GM12878 (cell line): Measurements from ENCODE around the gene PTPRH. TPM values are rescaled to one million over a fixed set of nuclear protein-coding genes. Genes with fewer than 3 reads are reported as not detected.

Experiments used
- ATAC-seq: fragments of 200-7000 bp; cut with Tn5 transposase; 3 replicates; pipeline ENCODE4 v1.9.1; 2020; ENCODE audit warnings: mild to moderate bottlenecking, moderate library complexity
- BruUV-seq: library from RNA; stranded (reverse); fragments of 400-500 nt; replicated peaks from 2 replicates; lab custom pipeline; 2021; lab: Mats Ljungman, UMichigan
- CTCF ChIA-PET: fragments of 300-600 bp; sonication (Branson Sonifier 250); formaldehyde crosslinking; extraction: SDS; loops from one replicate; lab custom pipeline; 2021; ENCODE audit warnings: inconsistent platforms; lab: Yijun Ruan, JAX
- POLR2A ChIA-PET: fragments of 350-600 bp; formaldehyde crosslinking; extraction: SDS; loops from one replicate; lab custom pipeline; 2021; ENCODE audit warnings: inconsistent platforms; lab: Charles Lee
- RAD21 ChIA-PET: fragments of 300-600 bp; sonication (Branson Sonifier 250); formaldehyde crosslinking; loops from one replicate; lab custom pipeline; 2023; ENCODE audit warnings: antibody characterized with exemption; ENCODE audit not compliant: unreplicated experiment; lab: Charles Lee
- SMC1A ChIA-PET: fragments of 300-600 bp; sonication (Branson Sonifier 250); formaldehyde crosslinking; loops from one replicate; lab custom pipeline; 2023; ENCODE audit not compliant: unreplicated experiment, uncharacterized antibody; lab: Charles Lee
- DNase-seq: peaks from one replicate; pipeline ENCODE4 v3.0.0-alpha.2; 2011; ENCODE audit warnings: low read depth, low spot score
- FAIRE-seq: peaks from 3 replicates; lab custom pipeline; 2011; peaks lifted over from hg19 to GRCh38; lab: Jason Lieb, UNC
- H2AFZ ChIP-seq: 2 replicates; pipeline ENCODE4 v1.6.0; 2011; ENCODE audit warnings: low read depth, low read length, control low read depth; ENCODE audit not compliant: control insufficient read depth
- H3K27ac ChIP-seq: 2 replicates; pipeline ENCODE4 v1.5.1; 2011; ENCODE audit warnings: control low read depth; ENCODE audit not compliant: control insufficient read depth, insufficient read depth
- H3K27me3 ChIP-seq, 2 experiments: replicated peaks in 1 of 2; 2 replicates each; pipeline versions ENCODE4 v1.6.0 to v1.6.1; 2011; ENCODE audit warnings: low read length in 1 of 2; ENCODE audit not compliant: control insufficient read depth in 2 of 2, insufficient read depth in 2 of 2
- H3K36me3 ChIP-seq, 2 experiments: 2 replicates each; pipeline ENCODE4 v1.5.1; 2011; ENCODE audit warnings: low read length in 1 of 2; ENCODE audit not compliant: control insufficient read depth in 2 of 2, insufficient read depth in 2 of 2
- H3K4me1 ChIP-seq: 2 replicates; pipeline ENCODE4 v1.6.1; 2011; ENCODE audit warnings: mild to moderate bottlenecking, low read length, moderate library complexity, mixed read lengths; ENCODE audit not compliant: control insufficient read depth, insufficient read depth
- H3K4me2 ChIP-seq: 2 replicates; pipeline ENCODE4 v1.6.0; 2011; ENCODE audit warnings: control low read depth; ENCODE audit not compliant: control insufficient read depth, insufficient read depth
- H3K4me3 ChIP-seq: fragments of 200-600 bp; sonication (generic); 2 replicates; pipeline ENCODE4 v1.5.1; 2016
- H3K79me2 ChIP-seq: 2 replicates; pipeline ENCODE4 v1.6.0; 2011; ENCODE audit warnings: low read length; ENCODE audit not compliant: control insufficient read depth, insufficient read depth
- H3K9ac ChIP-seq: 2 replicates; pipeline ENCODE4 v1.8.0; 2011; ENCODE audit warnings: low read length, control low read depth, mixed read lengths; ENCODE audit not compliant: control insufficient read depth, insufficient read depth
- H3K9me3 ChIP-seq: replicated peaks from 3 replicates; pipeline ENCODE4 v1.5.1; 2011; ENCODE audit warnings: mild to moderate bottlenecking, low read length; ENCODE audit not compliant: control insufficient read depth, insufficient read depth
- H4K20me1 ChIP-seq: 2 replicates; pipeline ENCODE4 v1.6.0; 2011; ENCODE audit not compliant: control insufficient read depth, insufficient read depth
- CUX1 ChIP-seq: IDR thresholded peaks from 2 replicates; pipeline ENCODE4 v1.6.1; 2012; ENCODE audit warnings: improper control_type of control experiment, low read depth, low read length; ENCODE audit not compliant: insufficient replicate concordance
- EGR1 ChIP-seq, 2 experiments: IDR thresholded peaks; 1 replicate in 1 of 2; 2 replicates in 1 of 2; pipeline ENCODE4 v1.6.1; 2011 to 2012; ENCODE audit warnings: low read depth in 2 of 2, low read length in 2 of 2, borderline replicate concordance in 1 of 2, mild to moderate bottlenecking in 1 of 2, moderate library complexity in 1 of 2
- HDGF ChIP-seq: fragments of 450-650 bp; IDR thresholded peaks from 2 replicates; pipeline ENCODE4 v1.6.1; 2016; ENCODE audit warnings: antibody characterized with exemption
- PAX5 ChIP-seq: IDR thresholded peaks from 2 replicates; pipeline ENCODE4 v1.6.1; 2011; ENCODE audit warnings: low read depth, low read length, borderline replicate concordance
- RB1 ChIP-seq: fragments of 450-650 bp; formaldehyde crosslinking; IDR thresholded peaks from 2 replicates; pipeline ENCODE4 v1.6.1; 2017; ENCODE audit warnings: mild to moderate bottlenecking, borderline replicate concordance
- RELA ChIP-seq: fragments of 450-650 bp; IDR thresholded peaks from 2 replicates; pipeline ENCODE4 v1.8.0; 2014; ENCODE audit warnings: borderline replicate concordance; ENCODE audit not compliant: partially characterized antibody
- SPI1 ChIP-seq: IDR thresholded peaks from 2 replicates; pipeline ENCODE4 v1.6.1; 2011; ENCODE audit warnings: low read depth, mild to moderate bottlenecking, low read length, moderate library complexity, borderline replicate concordance; ENCODE audit not compliant: insufficient read depth
- ZNF384 ChIP-seq: IDR thresholded peaks from 2 replicates; pipeline ENCODE4 v1.6.1; 2012; ENCODE audit warnings: low read depth, mild to moderate bottlenecking, low read length, improper control_type of control experiment, borderline replicate concordance
- WGBS: methylation state at CpG from one replicate; pipeline ENCODE4 v1.1.6; 2016; ENCODE audit warnings: low lambda C conversion rate; ENCODE audit not compliant: insufficient replicate concordance, insufficient coverage; ENCODE audit errors: missing lambda C conversion rate; 5-methylcytosine and 5-hydroxymethylcytosine counted together
- in situ Hi-C: fragments of 300-500 bp; cut with MboI; formaldehyde crosslinking; loops from 9 replicates; pipeline ENCODE4 v1.14.3; 2018; ENCODE audit warnings: mixed read lengths
- intact Hi-C: fragments of 100-400 bp; cut with micrococcal nuclease; formaldehyde crosslinking; loops from one replicate; pipeline ENCODE4 v1.14.2; 2022; ENCODE audit not compliant: unreplicated experiment
- polyA plus RNA-seq, 11 experiments: library from polyadenylated mRNA; depleted of rRNA in 4 of 11; unstranded in 6 of 11; stranded (reverse) in 5 of 11; fragments of >200 nt; fragmentation: Nextera tagmentation in 4 of 11; fragmentation: Illumina TruSeq in 1 of 11; extraction: Ambion mirVana in 4 of 11; extraction: Trizol in 1 of 11; gene quantifications; 1 replicate in 1 of 11; 2 replicates in 10 of 11; pipeline versions ENCODE4 v1.2.1 to v1.2.3, GENCODE V29; 2011 to 2016; ENCODE audit warnings: inconsistent platforms in 2 of 11, missing spikeins in 2 of 11, low read depth in 1 of 11
- total RNA-seq, 4 experiments: library from RNA; depleted of rRNA in 3 of 4; stranded (reverse); fragments of >200 nt in 3 of 4; fragmentation: Illumina TruSeq in 1 of 4; extraction: Trizol in 1 of 4; gene quantifications; 2 replicates each; pipeline versions ENCODE4 v1.2.1 to v1.2.3, GENCODE V29; 2013 to 2021

Gene PTPRH
- total and polyA plus RNA-seq, 10 of the 15 experiments (the other 5 are each of a cell fraction or from before 2014, with no cell fraction given), result 0.08 TPM; not detected in 9

GRCh38 chr19:55249841-55250240 lies 40.5 kb upstream of the PTPRH start:
- Histone ChIP-seq H3K4me3 (no peak overlapping the region), H3K4me1 (peaks cover 22% of the 10 kb centered on the region), H3K9ac (no peak overlapping the region), H4K20me1 (peaks cover 3% of the 10 kb centered on the region; the same call in 1 of the 2 replicates), H3K4me2 (no peak overlapping the region), H3K79me2 (peaks cover 70% of the 10 kb centered on the region), H3K9me3 (no peaks in the 10 kb centered on the region), H3K27me3 (no peaks in the 10 kb centered on the region), H3K27ac (no peak overlapping the region), H2AFZ (no peak overlapping the region), H3K36me3 (peaks cover 12 to 43% of the 10 kb centered on the region in 2 experiments)
- FAIRE-seq (no peak), ATAC-seq (no peak), DNase-seq (no peak)
- ChIA-PET RAD21 (no interaction called here), POLR2A (interaction anchor here (0.7 to 1.7 kb wide), 2 partner anchors 41 to 134 kb away, joined by 3 read pairs; partner anchors contain the start of gene TMEM238), SMC1A (no interaction called here), CTCF (interaction anchor here (0.6 kb wide), 1 partner anchor 89 kb away, joined by 3 read pairs; no protein-coding TSS in a partner anchor)
- TF ChIP-seq PAX5 (no peak), RB1 (no peak), CUX1 (no peak), ZNF384 (no peak), SPI1 (no peak), HDGF (no peak), EGR1 (IDR thresholded peaks at IDR 0.05; ENCODE audit: borderline replicate concordance in 1 of 2, low read depth in 2 of 2, low read length in 2 of 2) (no peak), RELA (no peak)
- no TSS peak for BruUV-seq
- WGBS, result 74% methylated on average over 11 of the region's 11 CpGs
- intact Hi-C loops, result loop anchor here (10.0 kb wide), 1 partner anchor 135 kb away; the partner anchor contains the start of genes RPL28 and TMEM238
- in situ Hi-C loops, result no loop called here
